ENCODE measurements around the gene C2orf15. TPM values are rescaled to one million over a fixed set of nuclear protein-coding genes. Genes with fewer than 3 reads are reported as not detected.
"Not testable (repeated sequence)": the region's sequence is repeated elsewhere in the genome, so short reads cannot be mapped to it uniquely, and the experiment has no call there.

Gene C2orf15
- total RNA-seq, 1 donor, result not detected

DNA sequence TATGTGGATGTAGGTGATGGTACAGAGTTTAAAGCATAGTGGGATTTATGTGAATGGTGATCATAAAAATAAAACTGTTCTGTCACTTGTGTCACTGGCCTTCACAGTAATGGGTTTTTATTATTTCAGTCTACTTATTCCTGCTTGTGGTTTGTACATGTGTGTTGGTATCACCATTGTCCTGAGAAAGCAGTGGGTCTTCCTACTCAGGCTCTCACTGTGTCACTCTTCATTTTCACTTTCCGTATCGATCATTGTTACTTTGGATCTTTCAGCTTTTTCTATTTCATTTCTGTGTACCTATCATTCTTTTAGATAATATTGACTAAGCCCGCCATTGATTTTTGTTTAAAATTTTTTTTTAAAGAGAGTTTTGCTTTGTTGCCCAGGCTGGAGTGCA, 46.9 kb downstream of the C2orf15 start:
- H3K9me3 ChIP-seq (ENCODE audit: low read depth, low read length), result no peaks in the 10 kb centered on the region
- H3K36me3 ChIP-seq (ENCODE audit: insufficient read depth, low read length), result peaks cover 12% of the 10 kb centered on the region
- H2AFZ ChIP-seq (ENCODE audit: low read length), result no peak overlapping the region
- peaks cover 4% of the 10 kb centered on the region for H4K20me1 ChIP-seq (ENCODE audit: insufficient read depth, low read length)
- TF ChIP-seq, protein P1, sequence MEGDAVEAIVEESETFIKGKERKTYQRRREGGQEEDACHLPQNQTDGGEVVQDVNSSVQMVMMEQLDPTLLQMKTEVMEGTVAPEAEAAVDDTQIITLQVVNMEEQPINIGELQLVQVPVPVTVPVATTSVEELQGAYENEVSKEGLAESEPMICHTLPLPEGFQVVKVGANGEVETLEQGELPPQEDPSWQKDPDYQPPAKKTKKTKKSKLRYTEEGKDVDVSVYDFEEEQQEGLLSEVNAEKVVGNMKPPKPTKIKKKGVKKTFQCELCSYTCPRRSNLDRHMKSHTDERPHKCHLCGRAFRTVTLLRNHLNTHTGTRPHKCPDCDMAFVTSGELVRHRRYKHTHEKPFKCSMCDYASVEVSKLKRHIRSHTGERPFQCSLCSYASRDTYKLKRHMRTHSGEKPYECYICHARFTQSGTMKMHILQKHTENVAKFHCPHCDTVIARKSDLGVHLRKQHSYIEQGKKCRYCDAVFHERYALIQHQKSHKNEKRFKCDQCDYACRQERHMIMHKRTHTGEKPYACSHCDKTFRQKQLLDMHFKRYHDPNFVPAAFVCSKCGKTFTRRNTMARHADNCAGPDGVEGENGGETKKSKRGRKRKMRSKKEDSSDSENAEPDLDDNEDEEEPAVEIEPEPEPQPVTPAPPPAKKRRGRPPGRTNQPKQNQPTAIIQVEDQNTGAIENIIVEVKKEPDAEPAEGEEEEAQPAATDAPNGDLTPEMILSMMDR (IDR thresholded peaks at IDR 0.05; ENCODE audit: extremely low read depth, low read depth, low read length), result no peak
- no peak overlapping the region for H3K4me2 ChIP-seq (ENCODE audit: insufficient read depth, low read length)
- no peak for DNase-seq (ENCODE audit: insufficient read length, low spot score, missing footprints)
- H3K27me3 ChIP-seq (ENCODE audit: insufficient read depth, low read length), result no peaks in the 10 kb centered on the region
- no peak overlapping the region for H3K4me3 ChIP-seq (ENCODE audit: insufficient read depth, low read length)
- no peaks in the 10 kb centered on the region for H3K4me1 ChIP-seq (ENCODE audit: insufficient read depth, low read length)
- H3K79me2 ChIP-seq (ENCODE audit: insufficient read depth, low read length), result peaks cover 53% of the 10 kb centered on the region
- H3K27ac ChIP-seq (ENCODE audit: low read depth, low read length), result no peak overlapping the region

DNA sequence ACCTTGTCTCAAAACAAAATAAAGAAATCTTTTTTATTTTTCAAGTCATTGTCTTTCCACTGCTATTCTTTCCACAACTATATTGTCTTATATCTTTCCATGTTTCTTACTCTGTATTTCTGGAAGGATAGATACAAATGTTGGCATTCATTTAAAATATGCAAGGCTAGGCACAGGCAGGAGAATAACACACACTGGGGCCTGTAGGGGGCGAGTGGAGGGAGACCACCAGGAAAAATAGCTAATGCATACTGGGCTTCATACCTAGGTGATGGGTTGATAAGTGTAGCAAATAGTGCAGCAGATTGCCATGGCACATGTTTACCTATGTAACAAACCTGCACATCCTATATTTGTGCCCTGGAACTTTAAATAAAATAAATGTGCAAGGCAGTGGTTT, 49.0 kb downstream of the C2orf15 start:
- peaks cover 4% of the 10 kb centered on the region for H4K20me1 ChIP-seq (ENCODE audit: insufficient read depth, low read length)
- no peaks in the 10 kb centered on the region for H3K27me3 ChIP-seq (ENCODE audit: insufficient read depth, low read length)
- H3K4me1 ChIP-seq (ENCODE audit: insufficient read depth, low read length), result no peaks in the 10 kb centered on the region
- no peak overlapping the region for H3K4me3 ChIP-seq (ENCODE audit: insufficient read depth, low read length)
- no peak overlapping the region for H3K27ac ChIP-seq (ENCODE audit: low read depth, low read length)
- no peaks in the 10 kb centered on the region for H3K9me3 ChIP-seq (ENCODE audit: low read depth, low read length)
- no peak overlapping the region for H2AFZ ChIP-seq (ENCODE audit: low read length)
- peaks cover 21% of the 10 kb centered on the region for H3K36me3 ChIP-seq (ENCODE audit: insufficient read depth, low read length)
- H3K79me2 ChIP-seq (ENCODE audit: insufficient read depth, low read length), result peaks cover 32% of the 10 kb centered on the region
- no peak overlapping the region for H3K4me2 ChIP-seq (ENCODE audit: insufficient read depth, low read length)
- TF ChIP-seq, protein P1 (IDR thresholded peaks at IDR 0.05; ENCODE audit: extremely low read depth, low read depth, low read length), result no peak
- DNase-seq (ENCODE audit: insufficient read length, low spot score, missing footprints), result no peak

DNA sequence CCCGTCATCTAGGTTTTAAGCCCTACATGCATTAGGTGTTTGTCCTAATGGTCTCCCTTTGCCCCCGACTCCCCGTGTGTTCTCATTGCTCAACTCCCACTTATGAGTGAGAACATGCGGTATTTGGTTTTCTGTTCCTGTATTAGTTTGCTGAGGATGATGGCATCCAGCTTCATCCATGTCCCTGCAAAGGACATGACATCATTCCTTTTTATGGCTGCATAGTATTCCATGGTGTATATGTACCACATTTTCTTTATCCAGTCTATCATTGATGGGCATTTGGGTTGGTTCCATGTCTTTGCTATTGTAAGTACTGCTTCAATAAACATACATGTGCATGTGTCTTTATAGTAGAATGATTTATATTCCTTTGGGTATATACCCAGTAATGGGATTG, 50.9 kb downstream of the C2orf15 start:
- not testable (repeated sequence) for DNase-seq (ENCODE audit: insufficient read length, low spot score, missing footprints); H2AFZ ChIP-seq (ENCODE audit: low read length)
- peaks cover 32% of the 10 kb centered on the region for H3K36me3 ChIP-seq (ENCODE audit: insufficient read depth, low read length)

DNA sequence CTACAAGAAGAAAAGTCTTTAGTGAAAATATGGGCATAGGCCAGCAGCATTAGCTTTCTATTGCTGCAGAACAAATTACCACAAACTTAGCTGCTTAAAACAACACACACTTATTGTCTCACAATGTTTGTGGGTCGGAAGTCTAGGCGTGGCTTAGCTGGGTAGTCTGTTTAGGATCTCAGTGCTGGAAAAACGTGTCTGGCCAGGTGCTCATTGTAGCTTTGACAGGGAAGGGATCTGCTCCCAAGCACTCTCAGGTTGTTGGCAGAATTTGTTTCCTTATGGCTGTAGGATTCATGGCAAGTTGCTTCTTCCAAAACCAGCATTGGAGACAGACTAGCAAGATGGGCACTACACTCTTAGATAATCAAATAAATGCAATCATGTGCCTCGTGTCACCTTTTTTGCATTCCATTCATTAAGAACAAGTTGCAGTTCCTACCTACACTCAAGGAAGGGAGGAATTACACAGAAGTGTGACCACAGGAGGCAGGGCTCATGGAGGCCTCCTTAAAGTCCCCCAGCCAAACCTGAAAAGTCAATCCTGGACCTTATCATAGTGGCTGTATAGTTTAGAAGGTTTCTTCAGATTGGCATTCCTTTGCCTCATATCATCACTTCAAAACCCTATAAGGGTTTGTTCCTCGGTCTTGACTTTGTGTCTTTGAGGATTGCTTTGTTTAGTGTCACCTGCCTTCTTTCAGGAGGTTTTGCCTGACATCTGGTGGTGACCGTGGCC, 56.8 kb downstream of the C2orf15 start:
- H3K79me2 ChIP-seq (ENCODE audit: insufficient read depth, low read length), result no peaks in the 10 kb centered on the region
- no peaks in the 10 kb centered on the region for H3K27me3 ChIP-seq (ENCODE audit: insufficient read depth, low read length)
- H3K4me1 ChIP-seq (ENCODE audit: insufficient read depth, low read length), result no peaks in the 10 kb centered on the region
- no peak overlapping the region for H2AFZ ChIP-seq (ENCODE audit: low read length)
- TF ChIP-seq, protein P1 (IDR thresholded peaks at IDR 0.05; ENCODE audit: extremely low read depth, low read depth, low read length), result no peak
- H3K4me3 ChIP-seq (ENCODE audit: insufficient read depth, low read length), result no peak overlapping the region
- no peaks in the 10 kb centered on the region for H4K20me1 ChIP-seq (ENCODE audit: insufficient read depth, low read length)
- no peak overlapping the region for H3K27ac ChIP-seq (ENCODE audit: low read depth, low read length)
- DNase-seq (ENCODE audit: insufficient read length, low spot score, missing footprints), result no peak
- no peak overlapping the region for H3K4me2 ChIP-seq (ENCODE audit: insufficient read depth, low read length)
- peaks cover 40% of the 10 kb centered on the region for H3K36me3 ChIP-seq (ENCODE audit: insufficient read depth, low read length)
- H3K9me3 ChIP-seq (ENCODE audit: low read depth, low read length), result no peaks in the 10 kb centered on the region

More for the DNA sequence above, 50.9 kb downstream of the C2orf15 start:
- not testable (repeated sequence) for H3K4me2 ChIP-seq (ENCODE audit: insufficient read depth, low read length); H3K27me3 ChIP-seq (ENCODE audit: insufficient read depth, low read length); H3K9me3 ChIP-seq (ENCODE audit: low read depth, low read length); H3K27ac ChIP-seq (ENCODE audit: low read depth, low read length); H4K20me1 ChIP-seq (ENCODE audit: insufficient read depth, low read length); H3K4me1 ChIP-seq (ENCODE audit: insufficient read depth, low read length); H3K4me3 ChIP-seq (ENCODE audit: insufficient read depth, low read length)
- H3K79me2 ChIP-seq (ENCODE audit: insufficient read depth, low read length), result peaks cover 15% of the 10 kb centered on the region
